ENCODE measurements around the gene VSIG8.
A peak's percentile ranks its signal among the peaks of the same experiment; 100 is the strongest.

Gene VSIG8

DNA sequence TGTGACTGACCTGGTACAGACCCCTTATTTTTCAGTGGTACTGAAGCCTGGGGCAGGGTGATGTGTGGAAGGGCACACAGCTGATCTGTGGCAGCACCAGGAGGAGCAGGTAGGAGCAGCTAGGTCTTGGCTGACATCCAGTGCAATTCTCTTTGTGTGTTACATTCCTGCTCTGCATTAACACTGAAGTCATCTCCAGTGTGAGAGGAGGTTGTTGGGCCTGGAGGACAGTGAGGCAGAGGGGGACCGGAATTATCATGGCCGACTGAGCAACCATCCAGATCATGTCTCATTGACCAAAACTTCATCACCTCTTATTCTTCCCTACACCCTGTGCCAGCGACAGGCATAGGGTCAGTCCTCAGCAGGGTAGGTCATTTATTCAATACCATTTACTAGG is 34.3 kb downstream of the VSIG8 start:
- DNase-seq = no peak

DNA sequence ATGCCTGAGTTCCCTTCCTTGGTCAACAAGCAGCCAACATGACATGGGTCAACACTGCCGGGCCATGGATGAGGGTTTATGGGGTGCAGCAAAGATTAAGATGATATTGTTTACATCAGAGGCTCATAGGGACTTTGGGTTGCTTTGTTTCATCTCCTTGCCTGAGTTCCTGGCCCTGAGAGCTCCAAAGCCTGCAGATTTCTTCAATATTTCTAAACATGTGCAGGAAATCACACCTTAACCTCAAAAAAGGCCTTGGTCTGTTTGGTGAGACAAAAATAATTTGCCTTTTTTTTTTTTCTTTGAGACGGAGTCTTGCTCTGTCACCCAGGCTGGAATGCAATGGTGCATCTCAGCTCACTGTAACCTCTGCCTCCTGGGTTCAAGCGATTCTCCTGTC is 34.9 kb downstream of the VSIG8 start:
- DNase-seq = peak in 1 of 2 donors; percentile 56

DNA sequence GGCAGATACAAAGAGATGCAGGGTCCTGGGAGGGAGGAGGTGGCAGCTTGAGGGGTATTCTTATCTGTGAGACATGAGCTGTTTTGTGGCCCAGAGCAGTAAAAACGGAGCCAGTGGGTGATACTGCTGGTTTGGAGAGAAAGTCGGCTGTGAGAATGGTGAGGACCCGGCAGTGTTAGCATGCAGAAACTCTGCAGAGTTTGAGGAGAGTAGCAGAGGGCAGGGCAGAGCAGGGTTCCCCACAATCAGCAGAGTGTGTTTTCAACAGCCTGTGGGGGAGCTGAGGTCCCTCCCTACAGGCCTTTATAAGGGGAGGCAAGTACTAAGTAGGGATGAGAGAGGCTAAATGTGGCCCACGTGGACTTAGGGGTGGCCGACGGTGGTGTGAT is 35.4 kb downstream of the VSIG8 start:
- DNase-seq = peak in 1 of 2 donors; percentile 19

DNA sequence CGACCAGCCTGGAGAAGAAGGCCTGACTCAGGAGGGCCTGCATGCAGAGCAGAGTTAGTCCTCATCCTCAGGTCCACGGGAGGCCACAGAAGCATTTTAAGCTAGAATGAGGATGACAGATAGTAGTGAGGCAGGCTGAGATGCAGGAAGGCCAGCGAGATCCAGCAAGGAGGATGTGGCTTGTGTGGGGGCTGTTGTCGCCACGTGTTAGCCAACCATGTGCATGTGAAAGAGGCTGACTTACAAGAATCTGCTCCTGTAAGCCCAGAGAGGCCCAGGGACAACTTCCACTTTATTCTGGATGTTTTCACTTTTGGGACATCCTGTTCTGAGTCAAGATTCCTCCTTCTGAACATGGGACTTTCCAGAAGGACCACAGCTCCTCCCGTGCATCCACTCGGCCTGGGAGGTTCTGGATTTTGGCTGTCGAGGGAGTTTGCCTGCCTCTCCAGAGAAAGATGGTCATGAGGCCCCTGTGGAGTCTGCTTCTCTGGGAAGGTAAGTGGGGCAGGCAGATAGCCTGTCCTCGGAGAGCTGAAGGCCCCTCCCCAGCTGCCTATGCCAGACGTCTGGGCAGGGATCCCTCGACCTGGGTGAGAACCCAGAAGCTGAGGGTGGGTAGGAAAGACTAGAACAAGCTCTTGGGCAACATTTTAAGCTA is 35.9 kb downstream of the VSIG8 start, which contains the start of gene SLAMF8:
Gene SLAMF8, plus strand, starts transcription at position 433 of the 661 bp plus-strand sequence. Its CDS starts 26 bp downstream, at position 459.
- DNase-seq = peak; percentile 59 to 60

DNA sequence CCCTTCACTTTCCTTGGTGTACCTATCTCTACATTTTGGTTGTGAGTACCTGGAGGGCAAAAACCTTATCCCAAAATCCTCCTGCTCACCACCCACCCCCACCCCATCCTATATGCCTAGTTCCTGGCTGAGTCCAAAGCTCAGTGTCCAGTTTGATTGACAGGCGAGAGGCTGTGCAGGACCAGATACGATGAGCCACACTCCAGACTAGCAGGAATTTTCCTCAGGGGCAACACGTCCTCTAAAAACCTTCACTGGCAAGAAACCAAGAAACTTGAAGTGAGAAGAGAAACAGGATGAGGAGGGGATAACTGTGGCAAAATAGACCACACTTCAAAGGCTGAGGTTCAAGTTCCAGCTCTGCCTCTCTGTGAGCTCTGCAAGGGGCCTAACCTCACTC is 36.9 kb downstream of the VSIG8 start:
- no peak for DNase-seq

DNA sequence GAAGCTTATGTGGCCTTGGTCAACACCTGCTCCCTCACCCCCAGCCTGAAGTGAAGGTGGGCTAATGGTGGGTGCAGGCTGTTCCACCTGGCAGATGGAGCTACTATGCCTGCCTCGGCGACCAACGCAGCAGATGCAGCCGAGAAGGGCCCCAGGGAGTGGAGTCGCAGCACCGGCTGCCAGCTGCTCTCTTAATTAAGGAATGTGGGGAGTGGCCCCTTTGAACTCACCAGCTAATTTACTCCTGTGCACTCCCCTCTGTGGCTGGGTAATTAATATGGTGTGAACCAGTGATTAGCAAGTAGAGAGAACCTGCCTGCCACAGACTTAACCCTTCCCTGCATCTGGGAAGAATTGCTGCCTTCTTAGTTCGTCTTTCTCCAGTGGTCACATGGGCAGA is 39.1 kb downstream of the VSIG8 start:
- no peak for DNase-seq

DNA sequence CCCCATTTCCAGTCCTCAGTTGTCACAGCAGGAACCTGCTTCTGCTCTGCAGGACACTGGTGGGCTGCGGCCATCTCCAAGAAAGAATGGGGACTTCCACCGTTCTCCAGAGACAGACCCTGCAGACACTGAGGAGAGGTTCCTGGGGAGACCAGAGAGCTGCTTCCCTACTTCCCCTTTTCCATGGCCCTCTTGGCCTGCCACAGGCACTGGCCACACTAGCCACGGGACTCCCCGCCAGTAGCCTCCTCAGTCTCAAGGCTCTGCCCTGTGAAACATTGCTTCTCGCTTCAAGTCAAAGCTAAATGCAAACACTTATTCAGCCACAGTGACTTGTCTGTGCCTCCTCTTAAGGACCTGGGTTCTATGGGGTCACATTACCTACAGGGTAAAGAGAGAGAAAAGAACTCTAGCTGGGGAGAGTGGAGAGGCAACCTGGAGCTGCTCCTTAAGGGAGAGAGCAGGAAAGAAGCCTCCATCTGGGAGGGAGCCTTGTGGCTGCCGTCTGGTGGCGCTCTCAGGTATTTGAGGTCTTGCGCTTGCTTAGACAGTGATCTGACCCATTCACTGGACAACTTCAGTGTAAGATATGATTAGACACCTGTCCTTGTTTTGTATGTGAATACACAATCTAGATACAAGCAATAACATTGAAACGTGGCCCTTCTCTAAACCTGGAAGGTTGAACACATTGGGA is 41.1 kb downstream of the VSIG8 start:
- DNase-seq = no peak

DNA sequence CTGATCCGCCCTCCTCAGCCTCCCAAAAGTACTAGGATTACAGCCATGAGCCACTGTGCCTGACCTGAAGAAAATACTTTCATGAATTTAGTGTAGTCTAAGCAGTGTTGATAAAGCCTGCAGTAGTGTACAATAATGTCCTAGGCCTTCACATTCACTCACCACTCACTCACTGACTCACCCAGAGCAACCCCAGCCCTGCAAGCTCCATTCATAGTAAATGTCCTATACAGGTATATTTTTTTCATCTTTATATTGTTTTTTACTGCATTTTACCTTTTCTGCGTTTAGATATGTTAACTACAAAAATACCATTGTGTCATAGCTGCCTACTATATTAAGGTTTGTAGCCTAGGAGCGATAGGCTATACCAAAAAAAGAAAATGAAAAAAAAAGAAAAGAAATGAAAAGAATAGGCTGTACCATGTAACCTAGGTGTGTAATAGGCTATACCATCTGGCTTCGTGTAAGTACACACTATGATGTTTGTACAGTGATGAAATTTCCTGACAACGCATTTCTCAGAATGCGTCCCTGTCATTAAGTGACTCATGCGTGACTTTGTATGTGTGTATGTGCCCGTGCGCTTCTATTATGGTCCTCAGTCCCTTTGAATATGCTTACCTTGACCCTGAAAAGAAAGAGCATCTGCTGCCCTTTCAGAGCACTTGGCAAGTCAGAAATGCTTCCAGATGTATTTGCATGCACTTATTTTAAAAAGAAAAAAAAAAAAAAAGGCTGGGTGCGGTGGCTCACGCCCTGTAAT is 45.0 kb downstream of the VSIG8 start:
- no peak for DNase-seq

DNA sequence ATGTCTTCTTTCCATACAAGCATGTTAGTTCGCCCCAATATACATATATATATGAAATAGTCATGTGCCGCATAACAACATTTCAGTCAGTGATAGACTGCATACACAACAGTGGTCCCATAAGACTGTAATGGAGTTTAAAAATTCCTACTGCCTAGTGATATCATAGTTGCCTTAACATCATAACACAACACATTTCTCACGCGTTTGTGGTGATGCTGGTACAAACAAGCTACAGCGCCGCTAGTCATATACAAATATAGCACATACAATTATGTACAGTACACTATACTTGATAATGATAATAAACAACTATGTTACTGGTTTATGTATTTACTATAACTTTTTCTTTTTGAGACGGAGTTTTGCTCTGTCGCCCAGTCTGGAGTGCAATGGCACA is 46.5 kb downstream of the VSIG8 start:
- DNase-seq = no peak

DNA sequence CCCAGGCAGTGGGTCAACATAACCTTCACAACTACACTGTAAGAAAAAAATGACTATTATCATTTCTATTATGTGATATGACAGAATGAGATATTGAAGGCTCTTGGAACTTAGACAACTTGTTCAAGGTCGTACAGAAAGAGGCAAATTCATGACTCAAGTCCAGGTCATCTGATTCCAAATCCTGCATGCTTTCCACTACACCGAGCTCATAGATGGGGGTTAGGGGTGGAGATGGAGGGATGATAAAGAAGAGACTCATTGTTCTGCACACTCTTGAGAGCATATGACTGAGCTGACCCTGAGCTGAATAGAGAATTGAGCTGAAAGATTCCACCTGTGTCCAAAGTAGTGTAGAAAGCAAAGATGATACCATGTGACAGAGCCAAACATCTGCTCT is 57.5 kb downstream of the VSIG8 start:
- no peak for DNase-seq
